Nephron (organoid): ENCODE results near the gene GRM7.

ENCODE experiments used
- H3K27ac Mint-ChIP-seq, 3 experiments: 2 replicates each; pipeline ENCODE4 v1.8.0; 2020; ENCODE audit warnings: mixed read lengths in 3 of 3, mild to moderate bottlenecking in 2 of 3, moderate library complexity in 1 of 3
- H3K27me3 Mint-ChIP-seq: 2 replicates; pipeline ENCODE4 v1.8.0; 2021; ENCODE audit warnings: low read depth, mild to moderate bottlenecking, moderate library complexity, mixed read lengths
- H3K36me3 Mint-ChIP-seq: 2 replicates; pipeline ENCODE4 v1.8.0; 2020; ENCODE audit warnings: low read depth, mixed read lengths
- H3K4me1 Mint-ChIP-seq: 2 replicates; pipeline ENCODE4 v1.8.0; 2020; ENCODE audit warnings: mixed read lengths
- H3K4me3 Mint-ChIP-seq, 3 experiments: 2 replicates each; pipeline ENCODE4 v1.8.0; 2020; ENCODE audit warnings: mild to moderate bottlenecking in 3 of 3, mixed read lengths in 3 of 3, moderate library complexity in 2 of 3
- H3K9me3 Mint-ChIP-seq: 2 replicates; pipeline ENCODE4 v1.8.0; 2020; ENCODE audit warnings: mixed read lengths
- CTCF ChIP-seq, 3 experiments: fragments of 200-600 bp; sonication (generic); IDR thresholded peaks; one replicate each; pipeline ENCODE4 v1.5.0; 2021; ENCODE audit warnings: antibody characterized with exemption in 3 of 3; ENCODE audit not compliant: unreplicated experiment in 3 of 3

GRM7 gene

GRCh38 chr3:6857510-6857909 is 3.4 kb upstream of the GRM7 start:
- peaks cover 74% of the 10 kb centered on the region for H3K27me3 Mint-ChIP-seq
- H3K9me3 Mint-ChIP-seq, result no peaks in the 10 kb centered on the region
- no peak overlapping the region for H3K27ac Mint-ChIP-seq
- no peak overlapping the region for H3K4me3 Mint-ChIP-seq
- TF ChIP-seq CTCF (IDR thresholded peaks at IDR 0.05; ENCODE audit: unreplicated experiment in 3 of 3), result no peak
- H3K36me3 Mint-ChIP-seq, result no peaks in the 10 kb centered on the region
- H3K4me1 Mint-ChIP-seq, result peaks cover 6% of the 10 kb centered on the region

GRCh38 chr3:6860149-6860953 is 564 bp upstream of the GRM7 start:
- peak overlapping the region; percentile 70 to 83 (median 80) for H3K4me3 Mint-ChIP-seq
- no peaks in the 10 kb centered on the region for H3K9me3 Mint-ChIP-seq
- H3K27ac Mint-ChIP-seq, result no peak overlapping the region
- no peaks in the 10 kb centered on the region for H3K36me3 Mint-ChIP-seq
- no peak for TF ChIP-seq CTCF (IDR thresholded peaks at IDR 0.05; ENCODE audit: unreplicated experiment in 3 of 3)
- H3K27me3 Mint-ChIP-seq, result peaks cover 91% of the 10 kb centered on the region
- H3K4me1 Mint-ChIP-seq, result peaks cover 17% of the 10 kb centered on the region

- H3K27me3 Mint-ChIP-seq, result peaks cover 92% of the 10 kb centered on the region
- peak overlapping the region; percentile 84 to 90 (median 85) for H3K4me3 Mint-ChIP-seq
- H3K4me1 Mint-ChIP-seq, result peaks cover 17% of the 10 kb centered on the region
- no peak for TF ChIP-seq CTCF (IDR thresholded peaks at IDR 0.05; ENCODE audit: unreplicated experiment in 3 of 3)
- H3K27ac Mint-ChIP-seq, result no peak overlapping the region
- no peaks in the 10 kb centered on the region for H3K9me3 Mint-ChIP-seq
- no peaks in the 10 kb centered on the region for H3K36me3 Mint-ChIP-seq
Observed at GRCh38 chr3:6861625-6862000, 698 bp downstream of the GRM7 start.

- no peaks in the 10 kb centered on the region for H3K9me3 Mint-ChIP-seq
- H3K27ac Mint-ChIP-seq, result no peak overlapping the region
- H3K4me1 Mint-ChIP-seq, result peaks cover 17% of the 10 kb centered on the region
- peak overlapping the region; percentile 84 to 90 (median 85) for H3K4me3 Mint-ChIP-seq
- TF ChIP-seq CTCF (IDR thresholded peaks at IDR 0.05; ENCODE audit: unreplicated experiment in 3 of 3), result no peak
- H3K27me3 Mint-ChIP-seq, result peaks cover 89% of the 10 kb centered on the region
- no peaks in the 10 kb centered on the region for H3K36me3 Mint-ChIP-seq
Observed at GRCh38 chr3:6862041-6862879, 1.3 kb downstream of the GRM7 start.

GRCh38 chr3:6862880-6863195 is 1.9 kb downstream of the GRM7 start:
- no peak overlapping the region for H3K27ac Mint-ChIP-seq
- no peak for TF ChIP-seq CTCF (IDR thresholded peaks at IDR 0.05; ENCODE audit: unreplicated experiment in 3 of 3)
- H3K9me3 Mint-ChIP-seq, result no peaks in the 10 kb centered on the region
- peaks cover 17% of the 10 kb centered on the region for H3K4me1 Mint-ChIP-seq
- H3K27me3 Mint-ChIP-seq, result peaks cover 83% of the 10 kb centered on the region
- peak overlapping the region; percentile 84 to 90 (median 85) for H3K4me3 Mint-ChIP-seq
- H3K36me3 Mint-ChIP-seq, result no peaks in the 10 kb centered on the region
